AG09319 (cell line): Measurements from ENCODE around the gene VNN1.
A peak's percentile ranks its signal among the peaks of the same experiment; 100 is the strongest.

ENCODE experiments used
- DNase-seq: peaks from one replicate; pipeline ENCODE4 v3.0.0-alpha.2; 2010; ENCODE audit warnings: low read depth; ENCODE audit errors: extremely low read depth
- CTCF ChIP-seq: IDR thresholded peaks from 2 replicates; pipeline ENCODE4 v1.5.1; 2011; ENCODE audit warnings: low read depth, mild to moderate bottlenecking, inconsistent platforms, low read length, moderate library complexity

Gene VNN1

GRCh38 chr6:132673376-132674094 is 40.3 kb downstream of the VNN1 start:
- TF ChIP-seq CTCF: no peak
- no peak for DNase-seq

GRCh38 chr6:132671295-132671694 is 42.6 kb downstream of the VNN1 start:
- no peak for TF ChIP-seq CTCF
- DNase-seq: no peak

GRCh38 chr6:132669690-132670291 is 44.1 kb downstream of the VNN1 start:
- peak; percentile 7 for DNase-seq
- TF ChIP-seq CTCF: peak; percentile 40

GRCh38 chr6:132666118-132666517 is 47.7 kb downstream of the VNN1 start:
- no peak for TF ChIP-seq CTCF
- no peak for DNase-seq

GRCh38 chr6:132664309-132665034 is 49.4 kb downstream of the VNN1 start:
- TF ChIP-seq CTCF: no peak
- no peak for DNase-seq

- no peak for TF ChIP-seq CTCF
- DNase-seq: no peak
These were observed 50.2 kb downstream of the VNN1 start for GRCh38 chr6:132663661-132664060.

- DNase-seq: no peak
- no peak for TF ChIP-seq CTCF
These were observed 51.9 kb downstream of the VNN1 start for GRCh38 chr6:132661906-132662305.
